Amygdala (tissue), 56 donors: ENCODE data around the gene PAX2.

Source experiments
- DNase-seq, 56 donors: peaks; one replicate each; lab custom pipeline; 2025; lab: John Stamatoyannopoulos, UW

Gene PAX2

GRCh38 chr10:100723770-100724530, 21.4 kb upstream of the PAX2 start:
- no peak for DNase-seq

- DNase-seq = no peak
Measured at GRCh38 chr10:100724531-100725027, 20.8 kb upstream of the PAX2 start.

- DNase-seq = no peak
Measured at GRCh38 chr10:100725071-100725471, 20.3 kb upstream of the PAX2 start.

- no peak for DNase-seq
Measured at GRCh38 chr10:100725869-100726426, 19.4 kb upstream of the PAX2 start.

- no peak for DNase-seq
Measured at GRCh38 chr10:100727808-100728207, 17.6 kb upstream of the PAX2 start.

- DNase-seq = peak in 3 of 56 donors; percentile 2 to 25 (median 8)
Measured at GRCh38 chr10:100728928-100729861, 16.2 kb upstream of the PAX2 start.

- DNase-seq = no peak
Measured at GRCh38 chr10:100729862-100730724, 15.3 kb upstream of the PAX2 start.

GRCh38 chr10:100730725-100731406, 14.5 kb upstream of the PAX2 start:
- DNase-seq = no peak

GRCh38 chr10:100731407-100732240, 13.8 kb upstream of the PAX2 start:
- no peak for DNase-seq

GRCh38 chr10:100732241-100732596, 13.2 kb upstream of the PAX2 start:
- no peak for DNase-seq

- DNase-seq = no peak
Measured at GRCh38 chr10:100733329-100733728, 12.1 kb upstream of the PAX2 start.

- DNase-seq = no peak
Measured at GRCh38 chr10:100734295-100735086, 10.9 kb upstream of the PAX2 start.

- no peak for DNase-seq
Measured at GRCh38 chr10:100735087-100735336, 10.4 kb upstream of the PAX2 start.

- DNase-seq = no peak
Measured at GRCh38 chr10:100735337-100736143, 9.8 kb upstream of the PAX2 start.

GRCh38 chr10:100736144-100736808, 9.1 kb upstream of the PAX2 start:
- DNase-seq = no peak

- no peak for DNase-seq
Measured at GRCh38 chr10:100736809-100737354, 8.5 kb upstream of the PAX2 start.
